Parathyroid adenoma (tissue), 2 donors: ENCODE data around the gene GNAO1.

Source experiments
- H2AFZ ChIP-seq: fragments of 300-600 bp; sonication (generic); one replicate; pipeline ENCODE4 v1.7.0; 2017; ENCODE audit warnings: antibody characterized with exemption, mild to moderate bottlenecking
- H3K27ac ChIP-seq: fragments of 300-600 bp; sonication (generic); one replicate; pipeline ENCODE4 v1.7.0; 2017
- H3K27me3 ChIP-seq: fragments of 300-600 bp; sonication (generic); one replicate; pipeline ENCODE4 v1.7.0; 2017; ENCODE audit warnings: low read length; ENCODE audit not compliant: control insufficient read depth, insufficient read depth
- H3K36me3 ChIP-seq: fragments of 300-600 bp; sonication (generic); one replicate; pipeline ENCODE4 v1.7.0; 2017; ENCODE audit warnings: low read length; ENCODE audit not compliant: control insufficient read depth, insufficient read depth
- H3K4me1 ChIP-seq: fragments of 300-600 bp; sonication (generic); one replicate; pipeline ENCODE4 v1.7.0; 2017; ENCODE audit warnings: control low read depth
- H3K4me2 ChIP-seq: fragments of 300-600 bp; sonication (generic); one replicate; pipeline ENCODE4 v1.7.0; 2017; ENCODE audit warnings: low read length
- H3K4me3 ChIP-seq: fragments of 300-600 bp; sonication (generic); one replicate; pipeline ENCODE4 v1.7.0; 2017; ENCODE audit warnings: low read depth, low read length
- H3K79me2 ChIP-seq: fragments of 300-600 bp; sonication (generic); one replicate; pipeline ENCODE4 v1.7.0; 2017; ENCODE audit warnings: control low read depth
- H3K9ac ChIP-seq: fragments of 300-600 bp; sonication (generic); one replicate; pipeline ENCODE4 v1.7.0; 2017; ENCODE audit warnings: mild to moderate bottlenecking
- H3K9me3 ChIP-seq: fragments of 300-600 bp; sonication (generic); one replicate; pipeline ENCODE4 v1.7.0; 2017; ENCODE audit warnings: low read length; ENCODE audit not compliant: control insufficient read depth
- CTCF ChIP-seq: fragments of 300-600 bp; sonication (generic); IDR thresholded peaks from one replicate; pipeline ENCODE4 v1.7.0; 2017; ENCODE audit warnings: antibody characterized with exemption, mild to moderate bottlenecking
- donor health status: primary hyperparathyroidism.

The GNAO1 gene

GRCh38 chr16:56258508-56259424, 67.5 kb downstream of the GNAO1 start:
- H3K36me3 ChIP-seq, result no peaks in the 10 kb centered on the region
- no peaks in the 10 kb centered on the region for H3K27me3 ChIP-seq
- no peak overlapping the region for H3K4me3 ChIP-seq
- H3K9me3 ChIP-seq, result no peaks in the 10 kb centered on the region
- no peak overlapping the region for H3K9ac ChIP-seq
- no peak for TF ChIP-seq CTCF
- peaks cover 3% of the 10 kb centered on the region for H3K4me1 ChIP-seq
- H2AFZ ChIP-seq, result no peak overlapping the region
- H3K79me2 ChIP-seq, result peaks cover 25% of the 10 kb centered on the region
- H3K4me2 ChIP-seq, result no peak overlapping the region
- no peak overlapping the region for H3K27ac ChIP-seq

GRCh38 chr16:56259425-56259779, 68.1 kb downstream of the GNAO1 start:
- no peak overlapping the region for H3K27ac ChIP-seq

DNA sequence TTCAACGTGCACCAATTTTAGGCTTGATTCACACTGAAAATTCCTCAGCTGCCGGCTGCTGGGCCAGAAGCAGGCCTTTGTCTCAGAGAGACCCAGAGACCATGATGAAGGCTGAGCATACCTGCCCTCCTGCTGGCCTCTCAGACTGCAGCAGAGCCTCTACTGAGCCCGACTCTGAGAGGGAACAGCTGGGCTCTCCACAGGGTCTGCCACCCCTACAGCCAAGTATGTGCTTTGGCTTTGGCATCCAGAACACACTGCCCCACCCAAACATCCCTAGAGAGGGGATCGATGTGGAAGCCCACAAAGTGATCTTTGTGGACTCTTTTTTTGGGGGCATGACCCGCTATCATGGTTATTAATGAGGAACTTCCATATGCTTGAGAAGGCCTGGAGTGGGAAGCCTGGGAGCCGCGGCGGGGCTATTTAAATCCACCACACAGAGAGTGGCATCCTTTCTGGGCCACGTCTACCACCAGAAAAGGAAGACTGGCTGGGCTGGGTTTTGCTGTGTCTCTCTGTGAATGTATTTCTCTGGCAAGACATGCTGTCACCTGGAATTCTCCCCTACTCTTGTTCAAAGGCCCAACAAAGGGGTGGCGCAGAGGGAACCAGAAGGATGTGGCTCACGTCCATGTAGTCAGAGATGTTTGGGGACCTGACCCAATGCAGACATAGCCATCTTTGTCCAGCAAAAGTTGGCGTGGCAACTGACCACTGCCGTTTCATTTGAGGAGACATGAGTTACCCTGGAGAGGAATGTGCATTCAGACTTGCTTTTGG, 69.3 kb downstream of the GNAO1 start:
- H3K36me3 ChIP-seq, result no peaks in the 10 kb centered on the region
- no peaks in the 10 kb centered on the region for H3K27me3 ChIP-seq
- H3K4me3 ChIP-seq, result no peak overlapping the region
- no peak for TF ChIP-seq CTCF
- H3K79me2 ChIP-seq, result peaks cover 25% of the 10 kb centered on the region
- H3K4me2 ChIP-seq, result no peak overlapping the region
- no peaks in the 10 kb centered on the region for H3K9me3 ChIP-seq
- no peak overlapping the region for H3K27ac ChIP-seq
- no peak overlapping the region for H2AFZ ChIP-seq
- peaks cover 8% of the 10 kb centered on the region for H3K4me1 ChIP-seq
- H3K9ac ChIP-seq, result no peak overlapping the region

More at GRCh38 chr16:56259425-56259779, 68.1 kb downstream of the GNAO1 start:
- Histone ChIP-seq H3K9ac (no peak overlapping the region), H3K27me3 (no peaks in the 10 kb centered on the region), H3K4me1 (peaks cover 8% of the 10 kb centered on the region), H3K4me2 (no peak overlapping the region), H3K79me2 (peaks cover 25% of the 10 kb centered on the region), H2AFZ (no peak overlapping the region), H3K36me3 (no peaks in the 10 kb centered on the region), H3K4me3 (no peak overlapping the region), H3K9me3 (no peaks in the 10 kb centered on the region)
- TF ChIP-seq CTCF, result no peak

DNA sequence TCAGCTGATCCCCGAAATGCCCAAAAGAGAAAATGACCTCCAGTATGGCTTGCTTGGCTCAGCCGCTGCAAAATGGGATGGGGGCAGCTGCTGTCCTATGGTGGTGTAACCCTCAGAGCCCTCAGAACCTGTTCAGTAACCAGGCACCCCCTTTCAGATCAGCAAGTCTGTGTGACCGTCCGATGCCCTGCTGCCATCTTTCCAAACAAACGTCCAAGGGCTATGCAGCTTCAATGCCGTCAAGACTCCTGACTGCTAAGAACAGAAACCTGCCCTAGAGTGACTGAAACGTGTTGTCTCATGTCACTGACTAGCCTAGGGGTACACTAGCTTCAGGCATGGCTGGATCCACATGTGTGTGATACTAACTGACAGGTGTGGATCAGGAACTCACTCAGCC, 70.4 kb downstream of the GNAO1 start:
- no peak overlapping the region for H3K4me3 ChIP-seq
- no peak overlapping the region for H3K9ac ChIP-seq
- no peaks in the 10 kb centered on the region for H3K27me3 ChIP-seq
- H3K36me3 ChIP-seq, result no peaks in the 10 kb centered on the region
- no peak for TF ChIP-seq CTCF
- H3K4me1 ChIP-seq, result peaks cover 8% of the 10 kb centered on the region
- H3K79me2 ChIP-seq, result peaks cover 25% of the 10 kb centered on the region
- H3K9me3 ChIP-seq, result no peaks in the 10 kb centered on the region
- H2AFZ ChIP-seq, result no peak overlapping the region
- H3K27ac ChIP-seq, result no peak overlapping the region
- H3K4me2 ChIP-seq, result no peak overlapping the region
